PC-3 (cell line): Measurements from ENCODE around the gene EIF2S2.

Source experiments
- EZH2 ChIP-seq: fragments of 300-600 bp; sonication (generic); IDR thresholded peaks from one replicate; pipeline ENCODE4 v1.6.1; 2017; ENCODE audit warnings: antibody characterized with exemption, mild to moderate bottlenecking, low read length; ENCODE audit not compliant: unreplicated experiment
- TF ChIP-seq, protein P1 (sequence below): fragments of 300-600 bp; sonication (generic); conservative IDR thresholded peaks from 2 replicates; pipeline ENCODE4 v1.5.1; 2017; ENCODE audit warnings: antibody characterized with exemption, low read depth, mild to moderate bottlenecking, low read length

- TF ChIP-seq, protein P1, sequence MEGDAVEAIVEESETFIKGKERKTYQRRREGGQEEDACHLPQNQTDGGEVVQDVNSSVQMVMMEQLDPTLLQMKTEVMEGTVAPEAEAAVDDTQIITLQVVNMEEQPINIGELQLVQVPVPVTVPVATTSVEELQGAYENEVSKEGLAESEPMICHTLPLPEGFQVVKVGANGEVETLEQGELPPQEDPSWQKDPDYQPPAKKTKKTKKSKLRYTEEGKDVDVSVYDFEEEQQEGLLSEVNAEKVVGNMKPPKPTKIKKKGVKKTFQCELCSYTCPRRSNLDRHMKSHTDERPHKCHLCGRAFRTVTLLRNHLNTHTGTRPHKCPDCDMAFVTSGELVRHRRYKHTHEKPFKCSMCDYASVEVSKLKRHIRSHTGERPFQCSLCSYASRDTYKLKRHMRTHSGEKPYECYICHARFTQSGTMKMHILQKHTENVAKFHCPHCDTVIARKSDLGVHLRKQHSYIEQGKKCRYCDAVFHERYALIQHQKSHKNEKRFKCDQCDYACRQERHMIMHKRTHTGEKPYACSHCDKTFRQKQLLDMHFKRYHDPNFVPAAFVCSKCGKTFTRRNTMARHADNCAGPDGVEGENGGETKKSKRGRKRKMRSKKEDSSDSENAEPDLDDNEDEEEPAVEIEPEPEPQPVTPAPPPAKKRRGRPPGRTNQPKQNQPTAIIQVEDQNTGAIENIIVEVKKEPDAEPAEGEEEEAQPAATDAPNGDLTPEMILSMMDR: no peak
- TF ChIP-seq EZH2: no peak
Measured at GRCh38 chr20:34061695-34062094, 50.3 kb downstream of the EIF2S2 start.
